Activated naive CD4-positive, alpha-beta T cell treated with Interleukin-2 at 50 U/mL for 16 hours (primary cell): ENCODE results near the gene CD101.
"Not testable (repeated sequence)": the region's sequence is repeated elsewhere in the genome, so short reads cannot be mapped to it uniquely, and the experiment has no call there.

ENCODE experiments used
- DNase-seq: peaks from one replicate; pipeline ENCODE4 v3.0.0-alpha.2; 2020

The CD101 gene

GRCh38 chr1:117001254-117001927, at the start of gene CD101:
Gene CD101 (plus strand): TSS chr1:117001760. CDS start chr1:117001818, 58 bp downstream.
- DNase-seq: peak; percentile 49

- no peak for DNase-seq
Observed at GRCh38 chr1:116952738-116953275, 48.8 kb upstream of the CD101 start.

GRCh38 chr1:116954440-116954839, 47.1 kb upstream of the CD101 start:
- DNase-seq: no peak

GRCh38 chr1:116956378-116956777, 45.2 kb upstream of the CD101 start:
- DNase-seq: no peak

- DNase-seq: no peak
Observed at GRCh38 chr1:116957646-116958045, 43.9 kb upstream of the CD101 start.

GRCh38 chr1:116958110-116958509, 43.5 kb upstream of the CD101 start:
- no peak for DNase-seq

GRCh38 chr1:116958977-116959376, 42.6 kb upstream of the CD101 start:
- DNase-seq: no peak

GRCh38 chr1:116961606-116962005, 40.0 kb upstream of the CD101 start:
- no peak for DNase-seq

GRCh38 chr1:116962987-116963639, 38.4 kb upstream of the CD101 start:
- no peak for DNase-seq

GRCh38 chr1:116966791-116967190, 34.8 kb upstream of the CD101 start:
- no peak for DNase-seq

GRCh38 chr1:116968724-116969123, 32.8 kb upstream of the CD101 start:
- DNase-seq: no peak

- no peak for DNase-seq
Observed at GRCh38 chr1:116971258-116971860, 30.2 kb upstream of the CD101 start.

- DNase-seq: no peak
Observed at GRCh38 chr1:116971965-116972673, 29.4 kb upstream of the CD101 start.

- DNase-seq: no peak
Observed at GRCh38 chr1:116972674-116973030, 28.9 kb upstream of the CD101 start.

GRCh38 chr1:116980309-116980708, 21.3 kb upstream of the CD101 start:
- not testable (repeated sequence) for DNase-seq

- DNase-seq: no peak
Observed at GRCh38 chr1:116981521-116982037, 20.0 kb upstream of the CD101 start.

- no peak for DNase-seq
Observed at GRCh38 chr1:116982319-116983004, 19.1 kb upstream of the CD101 start.

GRCh38 chr1:116983112-116983511, 18.4 kb upstream of the CD101 start:
- no peak for DNase-seq

- DNase-seq: no peak
Observed at GRCh38 chr1:116983678-116984077, 17.9 kb upstream of the CD101 start.

GRCh38 chr1:116984406-116985160, 17.0 kb upstream of the CD101 start:
- no peak for DNase-seq

- peak; percentile 41 for DNase-seq
Observed at GRCh38 chr1:116986421-116987255, 14.9 kb upstream of the CD101 start.
